Sigmoid colon (tissue), 4 donors: ENCODE data around the gene CD3G.

Experiments used
- EP300 ChIP-seq, 4 donors: sonication (generic); formaldehyde crosslinking; IDR thresholded peaks; one replicate each; pipeline ENCODE4 v1.6.1; 2017; ENCODE audit warnings: antibody characterized with exemption in 4 of 4
- POLR2A ChIP-seq, 2 donors: fragments of 450-650 bp; IDR thresholded peaks; one replicate each; pipeline ENCODE4 v1.6.1; 2016; ENCODE audit warnings: antibody characterized with exemption in 2 of 2, mild to moderate bottlenecking in 2 of 2, moderate library complexity in 2 of 2
- POLR2AphosphoS5 ChIP-seq, 4 donors: sonication (generic); formaldehyde crosslinking; IDR thresholded peaks; one replicate each; pipeline ENCODE4 v1.6.1; 2017; ENCODE audit warnings: antibody characterized with exemption in 4 of 4
- TF ChIP-seq, protein P1 (sequence below), 4 experiments: fragments of 450-650 bp in 3 of 4; fragments of 200-600 bp in 1 of 4; IDR thresholded peaks; one replicate each; pipeline ENCODE4 v1.5.1; 2016 to 2019; ENCODE audit warnings: antibody characterized with exemption in 4 of 4, mild to moderate bottlenecking in 3 of 4, moderate library complexity in 2 of 4

- TF ChIP-seq, protein P1, sequence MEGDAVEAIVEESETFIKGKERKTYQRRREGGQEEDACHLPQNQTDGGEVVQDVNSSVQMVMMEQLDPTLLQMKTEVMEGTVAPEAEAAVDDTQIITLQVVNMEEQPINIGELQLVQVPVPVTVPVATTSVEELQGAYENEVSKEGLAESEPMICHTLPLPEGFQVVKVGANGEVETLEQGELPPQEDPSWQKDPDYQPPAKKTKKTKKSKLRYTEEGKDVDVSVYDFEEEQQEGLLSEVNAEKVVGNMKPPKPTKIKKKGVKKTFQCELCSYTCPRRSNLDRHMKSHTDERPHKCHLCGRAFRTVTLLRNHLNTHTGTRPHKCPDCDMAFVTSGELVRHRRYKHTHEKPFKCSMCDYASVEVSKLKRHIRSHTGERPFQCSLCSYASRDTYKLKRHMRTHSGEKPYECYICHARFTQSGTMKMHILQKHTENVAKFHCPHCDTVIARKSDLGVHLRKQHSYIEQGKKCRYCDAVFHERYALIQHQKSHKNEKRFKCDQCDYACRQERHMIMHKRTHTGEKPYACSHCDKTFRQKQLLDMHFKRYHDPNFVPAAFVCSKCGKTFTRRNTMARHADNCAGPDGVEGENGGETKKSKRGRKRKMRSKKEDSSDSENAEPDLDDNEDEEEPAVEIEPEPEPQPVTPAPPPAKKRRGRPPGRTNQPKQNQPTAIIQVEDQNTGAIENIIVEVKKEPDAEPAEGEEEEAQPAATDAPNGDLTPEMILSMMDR (IDR thresholded peaks at IDR 0.05): no peak
- TF ChIP-seq POLR2AphosphoS5 (IDR thresholded peaks at IDR 0.05) (no peak), POLR2A (IDR thresholded peaks at IDR 0.05) (no peak), EP300 (IDR thresholded peaks at IDR 0.05) (no peak)
Measured at GRCh38 chr11:118375978-118376377, 31.8 kb downstream of the CD3G start.
